Stimulated activated CD8-positive, alpha-beta memory T cell treated with anti-CD3 and anti-CD28 coated beads, Interleukin-7, amount 100 ng/mL, for 24 hours (primary cell): Measurements from ENCODE around the gene C6orf52.
"Not testable (repeated sequence)": the region's sequence is repeated elsewhere in the genome, so short reads cannot be mapped to it uniquely, and the experiment has no call there.

ENCODE experiments used
- DNase-seq: peaks from one replicate; pipeline ENCODE4 v3.0.0-alpha.2; 2020; ENCODE audit warnings: low read depth

The C6orf52 gene

DNA sequence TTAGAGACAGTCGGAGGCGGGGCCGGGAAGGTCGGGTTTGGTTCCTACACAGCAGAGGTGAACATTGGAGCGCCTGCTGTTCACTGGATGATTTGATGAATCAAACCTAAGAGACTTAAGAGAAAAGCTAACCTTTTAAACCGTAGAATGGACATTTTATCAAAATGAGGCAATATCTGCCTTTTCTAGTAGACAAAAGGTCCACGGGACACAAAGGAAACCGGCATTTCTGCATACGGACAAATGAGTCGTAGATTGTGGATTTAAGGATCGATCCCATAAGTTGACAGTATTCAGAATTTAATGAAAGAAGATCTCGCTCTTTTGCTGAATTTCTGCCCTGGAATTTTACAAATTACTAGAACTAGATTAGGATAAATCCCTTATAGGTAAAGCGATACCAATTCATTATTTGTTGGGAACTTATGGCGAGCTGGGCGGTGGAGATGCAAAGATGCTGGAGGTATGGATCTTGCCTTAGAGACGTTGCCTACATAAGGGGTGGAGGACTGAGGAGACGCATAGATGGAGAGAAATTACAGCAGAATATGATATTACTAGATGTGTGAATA, 756 bp upstream of the C6orf52 start:
- no peak for DNase-seq

GRCh38 chr6:10692965-10693538, 1.4 kb downstream of the C6orf52 start:
- no peak for DNase-seq

DNA sequence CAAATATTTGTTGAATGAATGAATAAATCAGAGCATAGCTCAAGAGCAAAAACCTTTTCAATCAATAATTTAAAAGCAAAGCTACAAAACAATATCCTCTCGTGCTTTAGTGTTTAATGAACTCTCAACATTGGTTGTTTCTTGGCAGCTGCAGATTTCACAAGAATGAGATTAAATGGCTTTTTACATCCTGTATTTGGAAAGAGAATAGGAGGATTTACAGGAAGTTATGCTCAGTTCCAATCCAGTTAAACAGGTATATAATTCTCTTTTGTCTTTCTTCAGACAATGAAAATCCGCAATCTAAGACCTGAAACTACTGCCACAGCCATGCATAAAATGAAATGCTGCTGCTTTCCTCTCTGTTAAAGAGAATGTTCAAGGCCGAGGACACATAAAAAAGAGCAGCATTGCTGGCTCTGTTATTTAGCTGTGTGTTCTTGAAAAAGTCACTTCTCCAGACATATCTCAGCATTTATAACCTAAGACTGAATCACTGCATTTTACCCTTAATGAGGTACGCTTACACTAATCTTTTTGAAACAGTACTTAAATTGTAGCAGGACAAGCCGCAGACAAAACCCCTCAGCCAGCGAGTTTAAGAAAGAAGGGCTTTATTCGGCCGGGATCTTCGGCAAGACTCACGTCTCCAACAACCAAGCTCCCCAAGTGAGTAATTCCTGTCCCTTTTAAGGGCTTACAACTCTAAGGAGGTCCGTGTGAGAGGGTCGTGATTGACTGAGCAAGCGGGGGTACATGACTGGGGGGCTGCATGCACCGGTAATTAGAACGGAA, 3.6 kb downstream of the C6orf52 start:
- DNase-seq: no peak

- no peak for DNase-seq
Observed at GRCh38 chr6:10687582-10687981, 6.8 kb downstream of the C6orf52 start.

GRCh38 chr6:10686901-10687300, 7.5 kb downstream of the C6orf52 start:
- no peak for DNase-seq

- no peak for DNase-seq
Observed at GRCh38 chr6:10685092-10685915, 9.1 kb downstream of the C6orf52 start.

DNA sequence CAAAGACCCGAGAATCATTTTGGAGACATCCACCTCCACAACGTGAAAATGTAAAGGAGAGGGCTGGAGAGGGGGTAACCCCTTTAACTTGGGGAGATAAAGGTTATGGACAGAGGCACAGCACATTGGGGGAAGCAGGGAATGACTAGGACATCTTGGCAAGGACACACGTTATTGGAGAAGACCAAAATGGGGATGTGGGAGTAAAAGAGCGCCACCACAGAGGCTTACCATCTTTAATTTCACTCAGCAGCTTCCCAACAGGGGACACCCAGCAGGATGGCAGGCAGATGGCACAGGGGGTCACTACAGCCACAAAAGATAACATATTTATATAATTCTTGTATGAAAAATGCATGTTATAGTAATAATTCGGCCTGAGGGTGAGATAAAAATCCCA, 9.8 kb downstream of the C6orf52 start:
- DNase-seq: no peak

DNA sequence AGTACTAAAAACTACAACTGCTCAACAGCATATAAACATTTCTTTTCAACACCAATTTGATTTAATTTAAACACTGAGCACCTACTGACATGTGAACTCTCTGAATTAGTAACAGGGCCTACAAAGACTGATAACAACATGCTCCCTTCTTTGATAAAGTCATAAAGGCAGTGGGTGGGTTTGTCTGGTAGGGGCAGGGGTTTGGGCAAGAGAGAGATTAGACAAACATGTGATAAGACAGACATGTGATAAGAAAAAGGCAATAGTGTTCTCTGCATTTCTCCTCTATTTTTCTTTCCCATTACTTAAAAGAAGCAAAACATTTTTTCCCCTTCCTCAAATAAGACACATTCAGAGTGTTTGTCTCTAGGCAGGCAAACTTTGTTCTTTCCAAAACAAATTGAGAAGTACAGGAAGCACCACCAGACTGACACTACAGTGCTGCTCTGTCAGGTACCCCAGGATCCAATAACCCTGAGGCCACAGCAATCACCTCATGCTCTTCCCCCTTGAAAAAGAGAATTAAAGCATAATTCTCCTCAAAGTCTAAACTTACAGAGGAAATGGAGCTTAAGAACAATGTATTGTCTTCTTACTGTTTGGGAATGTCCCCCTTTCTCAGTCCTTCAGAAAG, 11.9 kb downstream of the C6orf52 start:
- DNase-seq: no peak

- DNase-seq: no peak
Observed at GRCh38 chr6:10681795-10682194, 12.6 kb downstream of the C6orf52 start.

GRCh38 chr6:10678456-10678855, 16.0 kb downstream of the C6orf52 start:
- no peak for DNase-seq

GRCh38 chr6:10676403-10676802, 18.0 kb downstream of the C6orf52 start:
- DNase-seq: no peak

- no peak for DNase-seq
Observed at GRCh38 chr6:10668126-10668917, 26.1 kb downstream of the C6orf52 start.

DNA sequence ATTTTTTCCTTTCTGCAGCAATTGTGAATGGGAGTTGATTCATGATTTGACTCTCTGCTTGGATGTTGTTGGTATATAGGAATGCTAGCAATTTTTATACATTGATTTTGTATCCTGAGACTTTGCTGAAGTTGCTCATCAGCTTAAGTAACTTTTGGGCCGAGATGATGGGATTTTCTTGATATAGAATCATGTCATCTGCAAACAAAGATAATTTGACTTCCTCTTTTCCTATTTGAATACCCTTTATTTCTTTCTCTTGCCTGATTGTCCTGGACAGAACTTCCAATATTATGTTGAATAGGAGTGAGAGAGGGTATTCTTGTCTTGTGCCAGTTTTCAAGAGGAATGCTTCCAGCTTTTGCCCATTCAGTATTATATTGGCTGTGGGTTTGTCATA, 28.8 kb downstream of the C6orf52 start:
- not testable (repeated sequence) for DNase-seq

DNA sequence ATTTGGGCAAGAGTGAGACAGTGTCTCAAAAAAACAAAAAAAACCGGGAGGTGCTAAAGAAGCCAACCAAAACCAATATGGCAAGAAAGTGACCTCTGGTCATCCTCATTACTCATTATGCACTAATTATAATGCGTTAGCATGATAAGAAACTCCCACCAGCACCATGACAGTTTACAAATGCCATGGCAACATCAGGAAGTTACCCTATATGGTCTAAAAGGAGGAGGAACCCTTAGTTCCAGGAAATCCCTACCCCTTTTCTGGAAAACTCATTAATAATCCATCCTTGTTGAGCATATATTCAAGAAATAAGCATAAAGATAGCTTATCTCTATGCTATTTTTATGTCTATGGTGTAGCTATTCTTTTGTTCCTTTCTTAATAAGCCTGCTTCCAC, 31.7 kb downstream of the C6orf52 start:
- no peak for DNase-seq

GRCh38 chr6:10662207-10662606, 32.2 kb downstream of the C6orf52 start:
- DNase-seq: no peak

- not testable (repeated sequence) for DNase-seq
Observed at GRCh38 chr6:10660431-10661191, 33.8 kb downstream of the C6orf52 start.

- DNase-seq: no peak
Observed at GRCh38 chr6:10659699-10660348, 34.6 kb downstream of the C6orf52 start.

DNA sequence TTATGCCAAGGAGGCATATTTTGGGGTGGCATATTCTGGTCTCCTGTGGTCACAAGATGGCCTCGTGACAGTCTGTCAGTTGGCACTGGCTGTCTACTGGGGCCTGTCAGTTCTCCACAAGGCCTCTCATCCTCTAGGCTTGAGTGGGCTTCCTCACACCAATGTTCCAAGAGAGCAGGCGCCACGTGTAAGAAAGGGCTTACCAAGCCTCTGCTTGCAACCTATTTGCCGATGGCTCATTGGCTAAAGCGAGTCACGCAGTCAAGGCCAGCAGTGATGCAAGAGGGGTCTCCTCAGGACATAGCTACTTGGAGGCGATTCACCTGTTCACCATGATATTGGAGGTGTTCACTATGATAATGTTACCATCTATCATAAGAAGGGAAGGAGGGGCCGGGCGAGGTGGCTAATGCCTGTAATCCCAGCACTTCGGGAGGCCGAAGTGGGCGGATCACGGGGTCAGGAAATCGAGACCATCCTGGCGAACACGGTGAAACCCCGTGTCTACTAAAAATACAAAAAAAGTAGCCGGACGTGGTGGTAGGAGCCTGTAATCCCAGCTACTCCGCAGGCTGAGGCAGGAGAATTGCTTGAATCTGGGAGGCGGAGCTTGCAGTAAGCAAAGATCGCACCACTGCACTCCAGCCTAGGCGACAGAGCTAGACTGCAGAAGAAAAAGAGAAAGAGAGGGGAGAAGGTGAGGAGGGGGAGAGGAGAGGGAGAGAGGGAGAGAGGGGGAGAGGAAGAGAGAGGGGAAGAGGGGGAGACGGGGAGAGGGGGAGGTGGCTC, 35.3 kb downstream of the C6orf52 start:
- DNase-seq: no peak

DNA sequence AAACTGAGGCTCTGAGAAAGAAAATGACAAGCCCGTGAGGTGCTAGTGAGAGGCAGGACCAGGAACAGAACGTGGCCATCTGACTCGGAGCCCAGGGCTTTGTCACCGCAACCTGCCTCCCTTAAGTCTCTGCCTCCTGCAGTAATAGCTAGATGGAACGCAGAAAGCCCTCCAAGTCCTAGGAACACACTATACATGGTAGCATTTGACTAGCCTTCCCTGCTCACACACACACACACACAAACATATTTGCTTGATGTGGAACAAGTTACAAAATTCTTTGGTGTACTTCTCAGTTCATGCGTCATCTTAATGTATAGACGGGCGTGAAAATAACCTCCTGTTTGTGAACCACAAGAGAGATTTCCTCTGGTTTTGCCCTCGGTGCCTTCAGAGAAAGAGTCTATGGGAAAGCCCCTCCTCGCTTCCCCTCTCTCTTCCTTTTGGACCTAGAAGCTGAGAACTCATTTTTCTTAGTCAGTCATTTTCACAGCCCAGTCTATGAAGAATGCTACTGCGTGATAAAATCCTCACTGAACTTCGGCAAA, 38.8 kb downstream of the C6orf52 start:
- DNase-seq: no peak
